ENCODE data around the gene ATP7B. TPM values are rescaled to one million over a fixed set of nuclear protein-coding genes. Genes with fewer than 3 reads are reported as not detected.

ATP7B gene
- total RNA-seq, 4 donors from 2014 or later = 2.0 to 8.3 (median 5.1) TPM

DNA sequence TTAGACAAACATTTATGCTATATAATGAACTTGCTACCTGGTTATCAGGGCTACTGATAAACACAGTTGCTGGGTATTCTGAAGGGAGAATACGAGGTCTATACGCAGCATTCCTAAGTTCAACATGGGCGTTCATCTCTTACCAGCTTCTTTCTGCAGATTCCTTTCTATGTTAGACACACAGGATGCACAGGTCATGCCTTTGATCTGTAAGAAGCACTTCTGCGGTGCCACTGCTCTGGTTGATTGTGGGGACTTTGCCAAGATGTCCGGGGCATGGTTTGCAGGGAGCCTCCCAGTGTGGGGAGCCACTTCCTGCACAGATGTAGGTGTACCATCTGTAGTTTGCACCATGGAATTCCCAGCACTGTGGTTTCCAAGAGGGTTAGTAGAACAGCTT lies 40.9 kb downstream of the ATP7B start:
- 67% methylated on average over 5 of the region's 5 CpGs for WGBS
- Histone ChIP-seq H3K27ac (no peak overlapping the region), H3K4me3 (no peak overlapping the region), H3K36me3 (no peaks in the 10 kb centered on the region), H3K4me1 (no peaks in the 10 kb centered on the region), H3K27me3 (no peaks in the 10 kb centered on the region), H3K9me3 (no peaks in the 10 kb centered on the region)
- DNase-seq (ENCODE audit: low spot score in 2 of 2) = no peak
- TF ChIP-seq POLR2AphosphoS5 (IDR thresholded peaks at IDR 0.05) (no peak), CTCF (IDR thresholded peaks at IDR 0.05) (no peak), EP300 (IDR thresholded peaks at IDR 0.05) (no peak), POLR2A (IDR thresholded peaks at IDR 0.05) (no peak)

DNA sequence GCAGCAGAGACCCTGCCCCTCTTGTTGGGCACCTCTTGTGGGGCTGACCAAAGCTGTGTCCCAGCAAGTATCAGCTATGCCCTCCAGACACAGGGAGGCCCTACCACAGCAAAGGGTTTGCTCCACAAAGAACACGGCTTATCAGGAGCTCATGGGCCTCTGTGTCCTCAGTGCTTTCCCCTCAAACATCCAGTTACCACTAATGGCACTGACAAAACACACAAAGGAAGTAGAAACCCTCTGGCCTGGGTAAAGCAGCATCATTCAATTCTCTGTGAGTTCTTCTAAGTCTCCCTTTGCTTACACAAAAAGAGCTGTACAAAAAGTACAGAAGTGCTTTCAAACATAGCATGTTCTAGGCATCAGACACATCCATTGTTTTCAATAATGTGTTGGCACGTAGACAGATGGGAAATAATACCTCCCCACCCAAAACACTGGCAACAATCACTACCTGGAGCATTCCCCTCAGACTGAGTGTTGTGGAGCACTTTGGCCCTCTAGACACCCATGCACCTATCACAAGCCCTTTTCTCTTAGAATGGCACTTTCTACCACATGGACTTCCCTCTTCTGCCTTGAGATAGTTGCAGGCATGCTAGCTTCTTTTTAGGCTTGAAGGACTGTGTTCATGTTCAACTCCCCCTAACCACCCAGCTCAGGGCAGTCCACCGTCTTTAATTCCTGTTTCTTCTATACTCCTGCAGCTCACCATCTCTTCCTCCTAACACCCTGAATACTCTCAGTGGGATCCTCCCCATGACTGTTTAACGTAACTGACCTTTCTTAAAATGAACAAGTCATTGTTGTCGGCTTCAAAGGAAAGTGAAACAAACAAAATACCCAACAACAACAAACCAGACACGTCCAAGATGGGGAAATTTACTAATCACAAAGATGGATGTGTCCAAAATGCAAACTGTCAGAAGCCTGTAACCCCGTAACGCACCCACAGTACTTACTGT lies 43.5 kb downstream of the ATP7B start:
- 77% methylated on average over 8 of the region's 8 CpGs for WGBS
- no peak for DNase-seq (ENCODE audit: low spot score in 2 of 2)
- Histone ChIP-seq H3K27ac (no peak overlapping the region), H3K36me3 (no peaks in the 10 kb centered on the region), H3K4me3 (no peak overlapping the region), H3K4me1 (no peaks in the 10 kb centered on the region), H3K9me3 (no peaks in the 10 kb centered on the region), H3K27me3 (no peaks in the 10 kb centered on the region)
- TF ChIP-seq POLR2AphosphoS5 (IDR thresholded peaks at IDR 0.05) (no peak), CTCF (IDR thresholded peaks at IDR 0.05) (no peak), EP300 (IDR thresholded peaks at IDR 0.05) (no peak), POLR2A (IDR thresholded peaks at IDR 0.05) (no peak)

DNA sequence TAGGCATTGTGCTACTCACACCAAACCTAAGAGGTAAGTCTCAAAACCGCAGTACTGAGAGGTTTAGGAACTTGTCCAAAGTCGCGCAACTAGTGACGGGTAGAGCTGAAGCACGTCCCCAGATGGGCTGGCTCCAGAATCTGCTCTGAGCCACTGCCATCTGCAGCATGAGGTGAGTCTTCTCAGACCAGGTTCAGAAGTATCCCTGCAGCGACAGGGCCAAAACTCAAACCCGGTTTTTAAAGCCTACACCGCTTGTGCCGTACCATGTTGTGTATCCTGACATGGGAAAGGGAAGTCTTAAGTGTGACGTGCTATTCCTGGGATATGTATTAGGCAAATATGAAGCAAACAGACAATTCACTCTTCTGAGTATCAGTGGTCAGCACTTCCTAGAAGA lies 45.1 kb downstream of the ATP7B start:
- H3K27me3 ChIP-seq = no peaks in the 10 kb centered on the region
- H3K4me1 ChIP-seq = no peaks in the 10 kb centered on the region
- TF ChIP-seq EP300 (IDR thresholded peaks at IDR 0.05) (no peak), CTCF (IDR thresholded peaks at IDR 0.05) (no peak), POLR2AphosphoS5 (IDR thresholded peaks at IDR 0.05) (no peak), POLR2A (IDR thresholded peaks at IDR 0.05) (no peak)
- H3K9me3 ChIP-seq = no peaks in the 10 kb centered on the region
- no peak overlapping the region for H3K4me3 ChIP-seq
- 98% methylated on average over 10 of the region's 10 CpGs for WGBS
- H3K27ac ChIP-seq = no peak overlapping the region
- DNase-seq (ENCODE audit: low spot score in 2 of 2) = no peak
- no peaks in the 10 kb centered on the region for H3K36me3 ChIP-seq

GRCh38 chr13:51961493-51962403 lies 49.5 kb downstream of the ATP7B start:
- Histone ChIP-seq H3K27ac (no peak overlapping the region), H3K4me1 (no peaks in the 10 kb centered on the region), H3K27me3 (no peaks in the 10 kb centered on the region), H3K4me3 (no peak overlapping the region), H3K36me3 (no peaks in the 10 kb centered on the region), H3K9me3 (no peaks in the 10 kb centered on the region)
- TF ChIP-seq CTCF (IDR thresholded peaks at IDR 0.05) (no peak), POLR2AphosphoS5 (IDR thresholded peaks at IDR 0.05) (no peak), EP300 (IDR thresholded peaks at IDR 0.05) (no peak), POLR2A (IDR thresholded peaks at IDR 0.05) (no peak)
- no peak for DNase-seq (ENCODE audit: low spot score in 2 of 2)
- WGBS = 87% methylated on average over 5 of the region's 5 CpGs

GRCh38 chr13:51960766-51961165 lies 50.5 kb downstream of the ATP7B start:
- no peak for TF ChIP-seq POLR2A (IDR thresholded peaks at IDR 0.05)
- TF ChIP-seq EP300 (IDR thresholded peaks at IDR 0.05) = no peak
- TF ChIP-seq POLR2AphosphoS5 (IDR thresholded peaks at IDR 0.05) = no peak
- TF ChIP-seq CTCF (IDR thresholded peaks at IDR 0.05) = no peak
- no peaks in the 10 kb centered on the region for H3K27me3 ChIP-seq
- no peak for DNase-seq (ENCODE audit: low spot score in 2 of 2)
- 97% methylated on average over 4 of the region's 4 CpGs for WGBS
- no peaks in the 10 kb centered on the region for H3K36me3 ChIP-seq
- no peak overlapping the region for H3K4me3 ChIP-seq
- H3K27ac ChIP-seq = no peak overlapping the region
- H3K9me3 ChIP-seq = no peaks in the 10 kb centered on the region
- H3K4me1 ChIP-seq = no peaks in the 10 kb centered on the region
